HG03432 (cell line): Measurements from ENCODE around the gene CDK19.
"Not testable (repeated sequence)": the region's sequence is repeated elsewhere in the genome, so short reads cannot be mapped to it uniquely, and the experiment has no call there.

ENCODE experiments used
- ATAC-seq: cut with Tn5 transposase; IDR thresholded peaks from one replicate; pipeline ENCODE4 v1.9.1; 2021; ENCODE audit warnings: mild to moderate bottlenecking, moderate library complexity; ENCODE audit not compliant: unreplicated experiment

The CDK19 gene

GRCh38 chr6:110814102-110815014 is 911 bp downstream of the CDK19 start:
- peak; percentile 13 for ATAC-seq

GRCh38 chr6:110813338-110814101 is 1.7 kb downstream of the CDK19 start:
- no peak for ATAC-seq

- ATAC-seq: no peak
These were observed 2.5 kb downstream of the CDK19 start for GRCh38 chr6:110812719-110813118.

GRCh38 chr6:110810896-110811586 is 4.2 kb downstream of the CDK19 start:
- ATAC-seq: peak; percentile 14

GRCh38 chr6:110809792-110810191 is 5.5 kb downstream of the CDK19 start:
- ATAC-seq: no peak

- ATAC-seq: not testable (repeated sequence)
These were observed 13.1 kb downstream of the CDK19 start for GRCh38 chr6:110802175-110802574.

- ATAC-seq: no peak
These were observed 14.5 kb downstream of the CDK19 start for GRCh38 chr6:110800839-110801196.

GRCh38 chr6:110800196-110800838 is 15.0 kb downstream of the CDK19 start:
- ATAC-seq: no peak

GRCh38 chr6:110799655-110800054 is 15.6 kb downstream of the CDK19 start:
- ATAC-seq: no peak

- ATAC-seq: no peak
These were observed 16.1 kb downstream of the CDK19 start for GRCh38 chr6:110799189-110799588.

- ATAC-seq: no peak
These were observed 20.0 kb downstream of the CDK19 start for GRCh38 chr6:110795271-110795670.

GRCh38 chr6:110786696-110787095 is 28.6 kb downstream of the CDK19 start:
- no peak for ATAC-seq

- ATAC-seq: no peak
These were observed 29.0 kb downstream of the CDK19 start for GRCh38 chr6:110786271-110786670.

- ATAC-seq: peak; percentile 31
These were observed 30.7 kb downstream of the CDK19 start for GRCh38 chr6:110784610-110784979.

- ATAC-seq: no peak
These were observed 33.6 kb downstream of the CDK19 start for GRCh38 chr6:110781522-110782214.

GRCh38 chr6:110778333-110778732 is 36.9 kb downstream of the CDK19 start:
- no peak for ATAC-seq

GRCh38 chr6:110777636-110778035 is 37.6 kb downstream of the CDK19 start:
- no peak for ATAC-seq

- ATAC-seq: no peak
These were observed 38.9 kb downstream of the CDK19 start for GRCh38 chr6:110776413-110776812.

- ATAC-seq: no peak
These were observed 45.3 kb downstream of the CDK19 start for GRCh38 chr6:110769923-110770322.

- ATAC-seq: no peak
These were observed 47.2 kb downstream of the CDK19 start for GRCh38 chr6:110768057-110768456.
